Muscle layer of duodenum (tissue), 2 donors: Measurements from ENCODE around the gene NLRP3.
A peak's percentile ranks its signal among the peaks of the same experiment; 100 is the strongest.
"Not testable (repeated sequence)": the region's sequence is repeated elsewhere in the genome, so short reads cannot be mapped to it uniquely, and the experiment has no call there.

Source experiments
- H3K27ac ChIP-seq: one replicate; pipeline ENCODE4 v1.7.0; 2013; ENCODE audit warnings: mild to moderate bottlenecking, low read length
- H3K27me3 ChIP-seq: one replicate; pipeline ENCODE4 v1.7.0; 2013; ENCODE audit warnings: low read depth, mild to moderate bottlenecking, control low read depth, low read length
- H3K36me3 ChIP-seq, 2 donors: one replicate each; pipeline ENCODE4 v1.7.0; 2013; ENCODE audit warnings: low read length in 2 of 2, control low read depth in 1 of 2, mild to moderate bottlenecking in 1 of 2; ENCODE audit not compliant: insufficient read depth in 2 of 2, control insufficient read depth in 1 of 2
- H3K4me1 ChIP-seq, 2 donors: one replicate each; pipeline ENCODE4 v1.7.0; 2013; ENCODE audit warnings: low read length in 2 of 2, mild to moderate bottlenecking in 2 of 2, control low read depth in 1 of 2, moderate library complexity in 1 of 2; ENCODE audit not compliant: insufficient read depth in 2 of 2, control insufficient read depth in 1 of 2
- H3K4me3 ChIP-seq, 2 donors: one replicate each; pipeline ENCODE4 v1.7.0; 2013; ENCODE audit warnings: low read length in 2 of 2, low read depth in 1 of 2, mild to moderate bottlenecking in 1 of 2
- H3K9me3 ChIP-seq, 2 donors: one replicate each; pipeline ENCODE4 v1.7.0; 2013; ENCODE audit warnings: low read length in 2 of 2, control low read depth in 1 of 2, mild to moderate bottlenecking in 1 of 2; ENCODE audit not compliant: control insufficient read depth in 1 of 2
- donor health status: healthy.

The NLRP3 gene

GRCh38 chr1:247415423-247416361 lies at the start of gene NLRP3:
Gene NLRP3, plus strand, starts transcription at chr1:247416173. Its CDS starts 2,628 bp downstream, at chr1:247418801.
- H3K4me1 ChIP-seq = no peaks in the 10 kb centered on the region
- H3K27ac ChIP-seq = peak within 1 kb of the TSS; percentile 40
- H3K27me3 ChIP-seq = no peaks in the 10 kb centered on the region
- H3K9me3 ChIP-seq = no peaks in the 10 kb centered on the region
- H3K4me3 ChIP-seq = peak within 1 kb of the TSS in 1 of 2 donors; percentile 43
- H3K36me3 ChIP-seq = no peaks in the 10 kb centered on the region

GRCh38 chr1:247366345-247366744 lies 49.6 kb upstream of the NLRP3 start:
- not testable (repeated sequence) for H3K36me3 ChIP-seq, H3K27ac ChIP-seq, H3K4me3 ChIP-seq, H3K27me3 ChIP-seq, H3K9me3 ChIP-seq
- H3K4me1 ChIP-seq = peaks cover 0 to 11% of the 10 kb centered on the region in 2 donors

GRCh38 chr1:247366926-247367645 lies 48.9 kb upstream of the NLRP3 start:
- Histone ChIP-seq H3K4me1 (peaks cover 0 to 9% of the 10 kb centered on the region in 2 donors), H3K27ac (no peak overlapping the region), H3K9me3 (no peaks in the 10 kb centered on the region), H3K4me3 (no peak overlapping the region), H3K27me3 (no peaks in the 10 kb centered on the region), H3K36me3 (no peaks in the 10 kb centered on the region)

GRCh38 chr1:247367786-247368422 lies 48.1 kb upstream of the NLRP3 start:
- Histone ChIP-seq H3K27me3 (no peaks in the 10 kb centered on the region), H3K36me3 (no peaks in the 10 kb centered on the region), H3K27ac (no peak overlapping the region), H3K4me1 (peaks cover 0 to 9% of the 10 kb centered on the region in 2 donors), H3K4me3 (no peak overlapping the region), H3K9me3 (no peaks in the 10 kb centered on the region)

- Histone ChIP-seq H3K4me1 (peaks cover 0 to 9% of the 10 kb centered on the region in 2 donors), H3K4me3 (no peak overlapping the region), H3K27me3 (no peaks in the 10 kb centered on the region), H3K27ac (no peak overlapping the region), H3K36me3 (no peaks in the 10 kb centered on the region), H3K9me3 (no peaks in the 10 kb centered on the region)
These were observed 47.4 kb upstream of the NLRP3 start for GRCh38 chr1:247368490-247369145.

- H3K27me3 ChIP-seq = no peaks in the 10 kb centered on the region
- H3K9me3 ChIP-seq = no peaks in the 10 kb centered on the region
- no peak overlapping the region for H3K27ac ChIP-seq
- H3K4me3 ChIP-seq = no peak overlapping the region
- peaks cover 0 to 9% of the 10 kb centered on the region in 2 donors for H3K4me1 ChIP-seq
- H3K36me3 ChIP-seq = no peaks in the 10 kb centered on the region
These were observed 44.9 kb upstream of the NLRP3 start for GRCh38 chr1:247370786-247371732.

GRCh38 chr1:247371801-247372259 lies 44.1 kb upstream of the NLRP3 start:
- Histone ChIP-seq H3K9me3 (no peaks in the 10 kb centered on the region), H3K27ac (no peak overlapping the region), H3K4me3 (no peak overlapping the region), H3K4me1 (peaks cover 0 to 9% of the 10 kb centered on the region in 2 donors), H3K27me3 (no peaks in the 10 kb centered on the region), H3K36me3 (no peaks in the 10 kb centered on the region)

GRCh38 chr1:247373721-247374141 lies 42.2 kb upstream of the NLRP3 start:
- Histone ChIP-seq H3K27me3 (no peaks in the 10 kb centered on the region), H3K9me3 (no peaks in the 10 kb centered on the region), H3K4me1 (peaks cover 0 to 9% of the 10 kb centered on the region in 2 donors), H3K4me3 (peak overlapping the region in 1 of 2 donors; percentile 30), H3K36me3 (no peaks in the 10 kb centered on the region), H3K27ac (no peak overlapping the region)

GRCh38 chr1:247374651-247375334 lies 41.2 kb upstream of the NLRP3 start:
- not testable (repeated sequence) for H3K4me1 ChIP-seq, H3K36me3 ChIP-seq, H3K4me3 ChIP-seq, H3K27me3 ChIP-seq, H3K27ac ChIP-seq, H3K9me3 ChIP-seq

- Histone ChIP-seq H3K36me3 (no peaks in the 10 kb centered on the region), H3K4me3 (no peak overlapping the region), H3K27ac (no peak overlapping the region), H3K27me3 (no peaks in the 10 kb centered on the region), H3K9me3 (no peaks in the 10 kb centered on the region), H3K4me1 (peaks cover 0 to 7% of the 10 kb centered on the region in 2 donors)
These were observed 40.2 kb upstream of the NLRP3 start for GRCh38 chr1:247375747-247376146.
